Muscle layer of duodenum (tissue), 2 donors: ENCODE measurements around the gene SETBP1.
A peak's percentile ranks its signal among the peaks of the same experiment; 100 is the strongest.

Source experiments
- H3K27ac ChIP-seq: one replicate; pipeline ENCODE4 v1.7.0; 2013; ENCODE audit warnings: mild to moderate bottlenecking, low read length
- H3K27me3 ChIP-seq: one replicate; pipeline ENCODE4 v1.7.0; 2013; ENCODE audit warnings: low read depth, mild to moderate bottlenecking, control low read depth, low read length
- H3K36me3 ChIP-seq, 2 donors: one replicate each; pipeline ENCODE4 v1.7.0; 2013; ENCODE audit warnings: low read length in 2 of 2, control low read depth in 1 of 2, mild to moderate bottlenecking in 1 of 2; ENCODE audit not compliant: insufficient read depth in 2 of 2, control insufficient read depth in 1 of 2
- H3K4me1 ChIP-seq, 2 donors: one replicate each; pipeline ENCODE4 v1.7.0; 2013; ENCODE audit warnings: low read length in 2 of 2, mild to moderate bottlenecking in 2 of 2, control low read depth in 1 of 2, moderate library complexity in 1 of 2; ENCODE audit not compliant: insufficient read depth in 2 of 2, control insufficient read depth in 1 of 2
- H3K4me3 ChIP-seq, 2 donors: one replicate each; pipeline ENCODE4 v1.7.0; 2013; ENCODE audit warnings: low read length in 2 of 2, low read depth in 1 of 2, mild to moderate bottlenecking in 1 of 2
- H3K9me3 ChIP-seq, 2 donors: one replicate each; pipeline ENCODE4 v1.7.0; 2013; ENCODE audit warnings: low read length in 2 of 2, control low read depth in 1 of 2, mild to moderate bottlenecking in 1 of 2; ENCODE audit not compliant: control insufficient read depth in 1 of 2
- donor health status: healthy.

SETBP1 gene

DNA sequence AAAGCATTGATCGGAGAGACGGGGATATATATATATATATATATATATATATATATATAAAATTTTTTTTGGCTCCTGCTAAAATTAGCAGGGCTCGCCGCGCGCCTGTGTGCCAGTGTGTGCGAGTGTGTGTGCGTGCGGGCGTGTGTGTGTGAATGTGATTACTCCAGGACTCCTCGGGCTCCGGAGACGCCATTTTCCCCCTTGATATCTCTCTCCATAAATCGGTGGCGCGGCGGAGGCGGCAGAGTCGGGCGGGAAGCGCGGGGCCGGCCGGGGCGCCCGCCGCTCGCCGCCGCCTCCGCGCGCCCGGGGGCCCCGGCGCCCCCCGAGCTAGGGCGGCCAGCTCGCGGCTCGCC, 795 bp upstream of the SETBP1 start:
- Histone ChIP-seq H3K36me3 (no peaks in the 10 kb centered on the region), H3K9me3 (no peaks in the 10 kb centered on the region), H3K27me3 (no peaks in the 10 kb centered on the region), H3K4me3 (peak overlapping the region in 1 of 2 donors; percentile 82), H3K4me1 (peaks cover 0 to under 1% of the 10 kb centered on the region in 2 donors), H3K27ac (no peak overlapping the region)

- Histone ChIP-seq H3K9me3 (no peaks in the 10 kb centered on the region), H3K4me1 (peaks cover 0 to 5% of the 10 kb centered on the region in 2 donors), H3K4me3 (peak overlapping the region; percentile 82 to 84), H3K27me3 (no peaks in the 10 kb centered on the region), H3K36me3 (no peaks in the 10 kb centered on the region), H3K27ac (peak overlapping the region; percentile 95)
These were observed 635 bp downstream of the SETBP1 start for GRCh38 chr18:44681076-44681970.

GRCh38 chr18:44682201-44682870, 1.6 kb downstream of the SETBP1 start:
- H3K27ac ChIP-seq = peak overlapping the region; percentile 95
- H3K27me3 ChIP-seq = no peaks in the 10 kb centered on the region
- peak overlapping the region; percentile 82 to 84 for H3K4me3 ChIP-seq
- H3K9me3 ChIP-seq = no peaks in the 10 kb centered on the region
- H3K36me3 ChIP-seq = no peaks in the 10 kb centered on the region
- peaks cover 0 to 9% of the 10 kb centered on the region in 2 donors for H3K4me1 ChIP-seq

- H3K4me3 ChIP-seq = peak overlapping the region; percentile 82 to 84
- H3K4me1 ChIP-seq = peaks cover 0 to 9% of the 10 kb centered on the region in 2 donors
- peak overlapping the region; percentile 95 for H3K27ac ChIP-seq
- no peaks in the 10 kb centered on the region for H3K27me3 ChIP-seq
- H3K9me3 ChIP-seq = no peaks in the 10 kb centered on the region
- no peaks in the 10 kb centered on the region for H3K36me3 ChIP-seq
These were observed 2.2 kb downstream of the SETBP1 start for GRCh38 chr18:44682871-44683221.

DNA sequence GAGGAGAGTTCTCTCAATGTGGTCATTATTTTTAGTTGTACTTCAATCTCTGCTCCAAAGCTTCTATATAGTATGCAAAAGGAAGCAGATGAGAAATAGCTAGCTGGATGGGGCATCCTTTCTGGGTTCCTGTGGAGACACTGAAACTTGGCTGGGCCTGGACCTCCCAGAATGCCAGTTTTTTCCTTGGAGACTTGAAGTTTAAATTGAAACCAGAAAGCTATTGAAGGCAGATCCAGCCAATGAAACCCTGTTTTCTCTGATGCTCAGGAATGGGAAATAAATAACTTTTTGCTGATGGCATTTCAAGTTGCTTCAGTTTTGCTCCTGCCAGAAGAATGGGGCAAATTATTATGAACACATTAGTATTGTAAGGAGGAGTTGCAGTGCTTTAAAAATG, 2.9 kb downstream of the SETBP1 start:
- Histone ChIP-seq H3K4me1 (peaks cover 0 to 9% of the 10 kb centered on the region in 2 donors), H3K27ac (peak overlapping the region; percentile 95), H3K27me3 (no peaks in the 10 kb centered on the region), H3K9me3 (no peaks in the 10 kb centered on the region), H3K36me3 (no peaks in the 10 kb centered on the region), H3K4me3 (no peak overlapping the region)

DNA sequence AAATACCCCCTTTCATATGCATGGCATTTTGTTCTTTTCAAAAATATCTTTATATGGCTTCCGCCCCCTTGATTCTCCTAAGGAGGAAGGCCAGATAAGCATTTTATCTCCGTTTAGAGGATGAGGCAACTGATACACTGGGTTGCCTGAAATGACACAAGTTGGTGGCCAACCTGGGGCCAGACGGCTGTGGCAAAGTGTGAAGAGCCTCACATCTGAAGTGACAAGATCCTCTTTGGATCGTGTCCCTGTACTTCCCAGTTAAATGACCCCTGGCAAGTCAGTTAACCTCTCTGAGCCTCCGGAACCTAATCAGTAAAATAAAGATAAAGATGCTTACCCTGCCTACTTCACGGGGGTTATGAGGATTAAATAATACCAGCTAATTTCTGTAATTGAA, 4.6 kb downstream of the SETBP1 start:
- Histone ChIP-seq H3K4me1 (peaks cover 0 to 9% of the 10 kb centered on the region in 2 donors), H3K27me3 (no peaks in the 10 kb centered on the region), H3K27ac (no peak overlapping the region), H3K9me3 (no peaks in the 10 kb centered on the region), H3K4me3 (no peak overlapping the region), H3K36me3 (no peaks in the 10 kb centered on the region)

DNA sequence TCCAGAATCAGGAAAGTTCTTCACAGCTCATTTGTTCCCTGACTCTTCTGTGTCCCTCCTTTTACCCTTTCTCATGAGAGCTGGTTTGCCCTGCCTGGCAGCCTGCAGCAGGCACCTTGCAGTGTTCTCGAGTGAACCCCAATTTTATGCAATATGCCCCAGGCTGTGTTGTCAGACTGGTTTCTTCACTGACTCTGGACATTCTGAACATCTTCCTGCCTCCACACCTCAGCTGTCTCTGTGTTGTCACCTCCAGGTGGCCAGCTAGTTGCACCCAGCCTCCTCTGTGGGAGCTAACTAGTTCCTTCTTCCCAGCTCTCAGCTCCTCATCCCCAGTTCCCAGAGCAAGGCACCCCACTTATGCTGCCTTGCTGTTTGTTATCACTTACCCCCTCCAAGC, 5.5 kb downstream of the SETBP1 start:
- Histone ChIP-seq H3K27me3 (no peaks in the 10 kb centered on the region), H3K27ac (no peak overlapping the region), H3K36me3 (no peaks in the 10 kb centered on the region), H3K4me3 (no peak overlapping the region), H3K9me3 (no peaks in the 10 kb centered on the region), H3K4me1 (peaks cover 0 to 9% of the 10 kb centered on the region in 2 donors)

DNA sequence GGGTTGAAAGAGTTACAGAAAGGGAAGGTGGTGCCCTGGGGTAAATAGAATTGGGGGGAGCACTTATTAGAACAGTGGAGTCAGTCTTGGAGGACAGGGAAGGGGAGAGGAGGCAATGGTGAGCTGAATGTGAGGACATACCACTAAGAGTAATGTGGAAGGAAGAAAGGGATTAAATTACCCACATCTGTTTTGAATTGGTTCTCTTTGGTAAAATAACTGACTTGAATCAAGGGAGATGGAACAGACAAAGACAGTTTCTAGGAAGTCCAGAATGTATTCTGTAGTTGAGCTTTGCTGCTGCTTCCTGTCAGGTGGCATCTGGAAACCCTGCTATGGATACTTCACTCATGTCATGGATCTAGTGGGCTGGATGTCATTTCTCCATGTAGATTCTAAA, 6.7 kb downstream of the SETBP1 start:
- H3K4me3 ChIP-seq = no peak overlapping the region
- H3K9me3 ChIP-seq = no peaks in the 10 kb centered on the region
- peaks cover 0 to 9% of the 10 kb centered on the region in 2 donors for H3K4me1 ChIP-seq
- H3K27ac ChIP-seq = no peak overlapping the region
- H3K27me3 ChIP-seq = no peaks in the 10 kb centered on the region
- H3K36me3 ChIP-seq = no peaks in the 10 kb centered on the region

GRCh38 chr18:44689736-44690135, 9.0 kb downstream of the SETBP1 start:
- H3K4me1 ChIP-seq = peaks cover 0 to 9% of the 10 kb centered on the region in 2 donors
- no peaks in the 10 kb centered on the region for H3K9me3 ChIP-seq
- no peaks in the 10 kb centered on the region for H3K27me3 ChIP-seq
- no peaks in the 10 kb centered on the region for H3K36me3 ChIP-seq
- no peak overlapping the region for H3K4me3 ChIP-seq
- H3K27ac ChIP-seq = no peak overlapping the region

- Histone ChIP-seq H3K27ac (no peak overlapping the region), H3K4me3 (no peak overlapping the region), H3K4me1 (peaks cover 2 to 4% of the 10 kb centered on the region in 2 donors)
These were observed 10.6 kb downstream of the SETBP1 start for GRCh38 chr18:44691148-44691925.

More at GRCh38 chr18:44691148-44691925, 10.6 kb downstream of the SETBP1 start:
- H3K27me3 ChIP-seq = no peaks in the 10 kb centered on the region
- H3K9me3 ChIP-seq = no peaks in the 10 kb centered on the region
- H3K36me3 ChIP-seq = no peaks in the 10 kb centered on the region
